K562 (cell line): Measurements from ENCODE around the gene E2F1. TPM values are rescaled to one million over a fixed set of nuclear protein-coding genes. Genes with fewer than 3 reads are reported as not detected.

Source experiments
- CBFB ChIP-seq: sonication (generic); formaldehyde crosslinking; IDR thresholded peaks from 2 replicates; pipeline ENCODE4 v1.4.0; 2020; ENCODE audit warnings: mild to moderate bottlenecking, missing genetic modification reagents
- CBX3 ChIP-seq, 2 experiments: IDR thresholded peaks; 1 replicate in 1 of 2; 2 replicates in 1 of 2; pipeline ENCODE4 v1.6.1; 2012; ENCODE audit warnings: inconsistent platforms in 2 of 2, low read length in 2 of 2, borderline replicate concordance in 1 of 2, control low read depth in 1 of 2
- GABPB1 ChIP-seq: sonication (generic); formaldehyde crosslinking; IDR thresholded peaks from 2 replicates; pipeline ENCODE4 v1.8.0; 2022; ENCODE audit warnings: mild to moderate bottlenecking, missing genetic modification reagents
- HDAC1 ChIP-seq, 2 experiments: fragments of 450-650 bp; IDR thresholded peaks; 2 replicates each; pipeline ENCODE4 v1.6.1; 2016 to 2017; ENCODE audit warnings: inconsistent platforms in 1 of 2, mild to moderate bottlenecking in 1 of 2, moderate library complexity in 1 of 2
- HDAC2 ChIP-seq: fragments of 450-650 bp; IDR thresholded peaks from 2 replicates; pipeline ENCODE4 v1.6.1; 2016; ENCODE audit warnings: mild to moderate bottlenecking
- HNRNPL ChIP-seq: fragments of 200-400 bp; formaldehyde crosslinking; IDR thresholded peaks from 2 replicates; pipeline ENCODE4 v1.6.1; 2017; ENCODE audit warnings: low read depth, mild to moderate bottlenecking, low read length
- KDM4B ChIP-seq, 2 experiments: fragments of 450-650 bp in 1 of 2; sonication (generic) in 1 of 2; IDR thresholded peaks; 2 replicates each; pipeline ENCODE4 v1.6.1; 2016 to 2017; ENCODE audit warnings: borderline replicate concordance in 2 of 2, antibody characterized with exemption in 1 of 2, low read depth in 1 of 2, mild to moderate bottlenecking in 1 of 2
- MAFF ChIP-seq: IDR thresholded peaks from 2 replicates; pipeline ENCODE4 v1.6.1; 2012; ENCODE audit warnings: low read length, improper control_type of control experiment
- MBD1 ChIP-seq: fragments of 250-450 bp; sonication (Bioruptor Pico); IDR thresholded peaks from 2 replicates; pipeline ENCODE4 v1.8.0; 2022; ENCODE audit warnings: inconsistent platforms
- NCOA1 ChIP-seq: fragments of 450-650 bp; IDR thresholded peaks from 2 replicates; pipeline ENCODE4 v1.6.1; 2016; ENCODE audit warnings: low read depth
- NFRKB ChIP-seq: fragments of 450-650 bp; IDR thresholded peaks from 2 replicates; pipeline ENCODE4 v1.6.1; 2016; ENCODE audit warnings: low read depth
- NR2C2 ChIP-seq, 2 experiments: fragments of 200-800 bp in 1 of 2; sonication (Bioruptor generic) in 1 of 2; sonication (generic) in 1 of 2; formaldehyde crosslinking in 1 of 2; IDR thresholded peaks; 2 replicates each; pipeline versions ENCODE4 v1.6.1 to v1.8.0; 2016 to 2022; ENCODE audit warnings: mild to moderate bottlenecking in 1 of 2, missing compliant biosample characterization in 1 of 2, missing genetic modification characterization in 1 of 2, missing genetic modification reagents in 1 of 2
- RB1 ChIP-seq: fragments of 450-650 bp; IDR thresholded peaks from 2 replicates; pipeline ENCODE4 v1.6.1; 2017; ENCODE audit warnings: low read depth, mild to moderate bottlenecking
- SMAD3 ChIP-seq: fragments of 450-650 bp; formaldehyde crosslinking; conservative IDR thresholded peaks from 2 replicates; pipeline ENCODE4 v1.4.0; 2020; ENCODE audit warnings: mild to moderate bottlenecking
- SMAD4 ChIP-seq: fragments of 250-450 bp; sonication (Bioruptor Pico); conservative IDR thresholded peaks from 2 replicates; pipeline ENCODE4 v1.8.0; 2021; ENCODE audit warnings: inconsistent platforms, mild to moderate bottlenecking, moderate library complexity
- SRSF1 ChIP-seq: fragments of 200-400 bp; formaldehyde crosslinking; IDR thresholded peaks from 2 replicates; pipeline ENCODE4 v1.6.1; 2017; ENCODE audit warnings: mild to moderate bottlenecking, low read depth, low read length, moderate library complexity
- TCF15 ChIP-seq: fragments of 250-450 bp; sonication (Bioruptor Pico); IDR thresholded peaks from 2 replicates; pipeline ENCODE4 v1.8.0; 2022; ENCODE audit warnings: moderate library complexity, mild to moderate bottlenecking, inconsistent platforms
- TCF7L2 ChIP-seq: fragments of 150-350 bp; IDR thresholded peaks from 2 replicates; pipeline ENCODE4 v1.6.1; 2016; ENCODE audit warnings: low read depth, mild to moderate bottlenecking, low read length, moderate library complexity
- U2AF1 ChIP-seq: fragments of 200-400 bp; formaldehyde crosslinking; optimal IDR thresholded peaks from 2 replicates; pipeline ENCODE3; 2017; ENCODE audit warnings: mild to moderate bottlenecking, low read depth, low read length, moderate library complexity
- XRCC4 ChIP-seq: IDR thresholded peaks from one replicate; pipeline ENCODE4 v1.6.1; 2011; ENCODE audit not compliant: insufficient read depth, insufficient read length; ENCODE audit errors: extremely low read depth
- ZBTB1 ChIP-seq: sonication (generic); formaldehyde crosslinking; IDR thresholded peaks from 2 replicates; pipeline ENCODE4 v1.8.1; 2023; ENCODE audit warnings: missing genetic modification reagents, low read depth, mild to moderate bottlenecking, borderline replicate concordance
- ZFP1 ChIP-seq: fragments of 450-650 bp; formaldehyde crosslinking; IDR thresholded peaks from 2 replicates; pipeline ENCODE4 v1.4.0; 2020; ENCODE audit warnings: mild to moderate bottlenecking, mixed read lengths
- ZNF212 ChIP-seq: fragments of 450-650 bp; formaldehyde crosslinking; IDR thresholded peaks from 2 replicates; pipeline ENCODE4 v1.4.0; 2020; ENCODE audit warnings: mild to moderate bottlenecking
- ZNF3 ChIP-seq: fragments of 250-450 bp; sonication (Bioruptor Pico); IDR thresholded peaks from 2 replicates; pipeline ENCODE4 v1.5.0; 2021; ENCODE audit warnings: mild to moderate bottlenecking, moderate library complexity
- ZNF384 ChIP-seq: IDR thresholded peaks from 2 replicates; pipeline ENCODE4 v1.6.1; 2012; ENCODE audit warnings: low read depth, low read length, improper control_type of control experiment
- ZNF512 ChIP-seq: IDR thresholded peaks from 2 replicates; pipeline ENCODE4 v1.6.1; 2016; ENCODE audit warnings: missing genetic modification characterization, missing compliant biosample characterization
- ZNF830 ChIP-seq: fragments of 250-450 bp; sonication (Bioruptor Pico); IDR thresholded peaks from 2 replicates; pipeline ENCODE4 v1.5.0; 2021; ENCODE audit warnings: mild to moderate bottlenecking
- polyA plus RNA-seq, 8 experiments: library from polyadenylated mRNA; depleted of rRNA in 4 of 8; stranded (reverse) in 5 of 8; unstranded in 3 of 8; fragments of >200 nt; fragmentation: Nextera tagmentation in 2 of 8; fragmentation: Illumina TruSeq in 1 of 8; extraction: Ambion mirVana in 2 of 8; extraction: Trizol in 1 of 8; gene quantifications; 2 replicates each; pipeline versions ENCODE4 v1.2.1 to v1.2.3, GENCODE V29; 2011 to 2014; ENCODE audit warnings: inconsistent platforms in 1 of 8, missing spikeins in 1 of 8
- total RNA-seq, 7 experiments: library from RNA; depleted of rRNA in 6 of 7; stranded (reverse); fragments of >200 nt in 6 of 7; fragmentation: Illumina TruSeq in 2 of 7; extraction: Trizol in 2 of 7; gene quantifications; 2 replicates each; pipeline versions ENCODE4 v1.2.1 to v1.2.3, GENCODE V29; 2011 to 2021; ENCODE audit warnings: low replicate concordance in 1 of 7

Gene E2F1
- total and polyA plus RNA-seq, 9 of the 15 experiments (the other 6 are each of a cell fraction or from before 2014, with no cell fraction given): 0.14 to 30.6 (median 13.1) TPM

- TF ChIP-seq CBX3 (IDR thresholded peaks at IDR 0.05; ENCODE audit: borderline replicate concordance in 1 of 2, low read length in 2 of 2) (no peak), RB1 (peak; percentile 80; the same call in 1 of the 2 replicates), TCF15 (no peak), NFRKB (no peak), NCOA1 (no peak), ZBTB1 (CRISPR knock-in tag) (no peak), HDAC2 (no peak), MBD1 (CRISPR knock-in tag) (no peak), XRCC4 (no peak), ZNF512 (tag) (no peak), ZNF212 (no peak), ZNF384 (no peak), SMAD3 (CRISPR knock-in tag) (no peak), U2AF1 (no peak), ZNF3 (CRISPR knock-in tag) (no peak), HNRNPL (no peak), KDM4B (IDR thresholded peaks at IDR 0.05; ENCODE audit: borderline replicate concordance in 2 of 2, low read depth in 1 of 2) (no peak), HDAC1 (IDR thresholded peaks at IDR 0.05) (no peak), CBFB (CRISPR knock-in tag) (no peak), SRSF1 (no peak), ZFP1 (CRISPR knock-in tag) (no peak), SMAD4 (CRISPR knock-in tag) (peak; percentile 55), MAFF (no peak), TCF7L2 (no peak), NR2C2 (CRISPR knock-in tag; IDR thresholded peaks at IDR 0.05) (no peak), NR2C2 (tag; IDR thresholded peaks at IDR 0.05) (no peak), GABPB1 (CRISPR knock-in tag) (0 out of 2 replicates have a peak, but pooled peaks have one; percentile 24), ZNF830 (CRISPR knock-in tag) (0 out of 2 replicates have a peak, but pooled peaks have one; percentile 29)
These were observed 11.7 kb downstream of the E2F1 start, which contains the start of gene NECAB3 (continued) for GRCh38 chr20:33674294-33675135.
